Activated gamma-delta T cell treated with anti-CD3 and anti-CD28 coated beads, Interleukin-2, amount 50 U/mL, for 16 hours (primary cell): ENCODE measurements around the gene ZNF564.
"Not testable (repeated sequence)": the region's sequence is repeated elsewhere in the genome, so short reads cannot be mapped to it uniquely, and the experiment has no call there.

Source experiments
- DNase-seq: peaks from one replicate; pipeline ENCODE4 v3.0.0-alpha.2; 2020; ENCODE audit warnings: low read depth

ZNF564 gene

DNA sequence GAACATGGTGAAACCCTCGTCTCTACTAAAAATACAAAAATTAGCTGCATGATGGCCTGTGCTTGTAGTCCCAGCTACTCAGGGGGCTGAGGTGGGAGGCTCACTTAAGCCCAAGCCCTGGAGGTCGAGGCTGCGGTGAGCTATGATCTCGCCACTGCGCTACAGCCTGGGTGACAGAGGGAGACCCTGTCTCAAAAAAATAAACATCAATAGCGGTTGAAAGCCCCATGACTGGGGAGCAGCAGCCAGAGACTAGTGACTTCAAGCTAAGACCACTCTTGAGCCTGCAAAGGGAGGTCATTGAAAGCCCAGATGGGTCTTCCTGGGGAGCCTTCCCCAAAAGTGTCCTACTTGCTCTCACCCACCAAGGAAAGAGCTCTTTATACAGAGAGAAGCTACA is 54.8 kb downstream of the ZNF564 start:
- no peak for DNase-seq

DNA sequence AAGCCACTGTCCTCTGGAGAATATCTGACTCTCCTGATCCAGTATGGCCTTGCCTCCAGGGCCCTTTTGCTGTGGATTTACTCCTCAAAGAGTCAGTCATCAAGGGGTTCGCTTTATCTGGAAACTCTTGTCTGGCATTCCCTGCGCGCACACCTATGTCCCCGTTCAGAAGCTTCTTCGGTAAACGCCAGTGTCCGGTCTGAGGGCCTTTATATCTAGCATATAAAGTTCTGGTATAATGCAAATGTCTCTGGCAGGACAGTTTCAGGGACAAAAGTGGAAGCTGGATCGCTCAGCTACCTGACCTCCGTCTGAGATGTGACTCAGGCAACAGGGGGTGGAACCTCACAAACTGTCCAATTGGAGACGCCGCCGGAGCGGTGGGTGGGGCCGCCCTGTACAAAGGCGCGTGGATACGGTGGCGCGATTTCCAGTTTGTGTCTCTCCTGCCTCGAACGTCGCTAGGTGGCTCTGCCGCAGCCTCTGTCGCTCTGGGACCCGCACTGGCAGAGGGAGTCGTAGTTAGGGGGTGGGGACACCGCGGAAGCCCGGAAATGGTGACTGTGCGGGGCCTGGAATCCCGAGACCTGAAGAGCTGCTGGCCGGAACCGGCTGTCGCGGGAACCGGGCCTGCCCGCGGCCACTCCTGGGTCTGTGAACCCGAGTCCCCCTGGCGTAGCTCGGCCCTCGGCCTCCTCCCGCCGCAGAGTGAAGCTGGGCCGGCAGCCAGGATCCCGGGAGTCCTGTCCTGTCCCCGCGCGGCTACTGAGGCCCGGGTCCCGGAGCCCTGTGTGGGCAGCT is 56.1 kb downstream of the ZNF564 start:
- DNase-seq: peak; percentile 89

- no peak for DNase-seq
Observed at GRCh38 chr19:12494260-12494860, 56.9 kb downstream of the ZNF564 start.

GRCh38 chr19:12486265-12486783 is 65.0 kb downstream of the ZNF564 start:
- DNase-seq: not testable (repeated sequence)

DNA sequence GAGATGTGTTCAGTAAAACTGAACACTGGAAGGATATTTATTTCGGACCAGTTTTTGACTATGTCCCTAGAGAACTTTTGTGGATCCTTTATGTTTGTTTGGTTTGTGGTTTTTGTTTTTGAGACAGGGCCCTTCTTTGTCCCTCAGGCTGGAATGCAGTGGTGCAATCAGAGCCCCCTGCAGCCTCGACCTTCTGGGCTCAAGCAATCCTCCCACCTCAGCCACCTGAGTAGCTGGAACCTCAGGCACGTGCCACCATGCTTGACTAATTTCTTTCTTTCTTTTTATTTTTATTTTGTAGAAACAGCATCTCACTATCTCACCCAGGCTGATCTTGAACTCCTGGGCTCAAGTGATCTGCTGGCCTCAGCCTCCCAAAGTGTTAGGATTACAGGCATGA is 65.7 kb downstream of the ZNF564 start:
- no peak for DNase-seq

- DNase-seq: no peak
Observed at GRCh38 chr19:12485052-12485416, 66.2 kb downstream of the ZNF564 start.

GRCh38 chr19:12484371-12485051 is 66.8 kb downstream of the ZNF564 start, which contains the start of gene ZNF709:
ZNF709 (minus strand) TSS chr19:12484816; CDS start chr19:12484657, 159 bp downstream.
- peak; percentile 84 for DNase-seq

GRCh38 chr19:12484011-12484370 is 67.3 kb downstream of the ZNF564 start:
- DNase-seq: no peak

DNA sequence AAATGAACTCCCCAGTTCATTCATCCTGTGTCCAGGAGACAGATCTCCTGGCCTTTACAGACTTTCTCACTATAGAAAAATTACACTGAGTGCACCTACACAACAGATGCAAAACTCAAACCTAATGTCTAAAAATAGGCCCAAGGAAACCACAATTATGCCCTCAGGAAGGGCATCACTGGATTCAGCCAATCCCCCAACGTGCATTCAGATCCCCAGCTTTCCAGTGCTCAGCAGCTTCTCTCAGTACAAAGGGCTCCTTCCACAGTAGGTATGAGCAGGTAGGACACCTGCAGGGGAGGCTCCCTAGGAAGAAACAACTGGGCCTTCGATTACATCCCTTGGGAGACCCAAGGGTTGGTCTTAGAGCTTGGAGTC is 68.8 kb downstream of the ZNF564 start:
- DNase-seq: no peak

DNA sequence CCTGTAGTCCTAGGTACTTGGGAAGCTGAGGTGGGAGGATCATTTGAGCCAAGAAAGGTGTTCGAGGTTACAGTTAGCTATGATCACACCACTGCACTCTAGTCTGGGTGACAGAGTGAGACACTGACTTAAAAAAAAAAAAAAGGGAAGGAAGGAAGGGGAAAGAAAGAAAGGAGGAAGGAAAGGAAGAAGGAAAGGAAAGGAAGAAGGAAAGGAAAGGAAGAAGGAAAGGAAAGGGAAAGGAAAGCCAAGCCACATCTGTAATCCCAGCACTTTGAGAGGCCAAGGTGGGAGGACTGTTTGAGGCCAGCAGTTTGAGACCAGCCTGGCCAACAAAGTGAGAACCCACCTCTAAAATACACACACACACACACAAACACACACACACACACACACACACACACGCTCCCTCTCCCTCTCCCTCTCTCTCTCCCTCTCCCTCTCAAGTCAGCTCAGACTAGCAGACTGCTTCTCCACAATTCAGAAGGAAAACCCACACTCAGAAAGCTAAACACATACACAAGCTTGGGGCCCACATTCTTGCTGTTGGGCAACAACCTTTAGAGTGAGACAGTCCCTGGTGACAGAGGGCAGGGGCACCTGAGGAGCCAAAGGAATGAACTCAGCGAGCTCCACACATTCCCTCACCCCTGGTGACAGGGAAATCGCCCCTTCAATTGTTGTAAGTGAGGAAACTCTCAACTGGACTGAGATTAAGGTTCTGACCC is 69.3 kb downstream of the ZNF564 start:
- no peak for DNase-seq

DNA sequence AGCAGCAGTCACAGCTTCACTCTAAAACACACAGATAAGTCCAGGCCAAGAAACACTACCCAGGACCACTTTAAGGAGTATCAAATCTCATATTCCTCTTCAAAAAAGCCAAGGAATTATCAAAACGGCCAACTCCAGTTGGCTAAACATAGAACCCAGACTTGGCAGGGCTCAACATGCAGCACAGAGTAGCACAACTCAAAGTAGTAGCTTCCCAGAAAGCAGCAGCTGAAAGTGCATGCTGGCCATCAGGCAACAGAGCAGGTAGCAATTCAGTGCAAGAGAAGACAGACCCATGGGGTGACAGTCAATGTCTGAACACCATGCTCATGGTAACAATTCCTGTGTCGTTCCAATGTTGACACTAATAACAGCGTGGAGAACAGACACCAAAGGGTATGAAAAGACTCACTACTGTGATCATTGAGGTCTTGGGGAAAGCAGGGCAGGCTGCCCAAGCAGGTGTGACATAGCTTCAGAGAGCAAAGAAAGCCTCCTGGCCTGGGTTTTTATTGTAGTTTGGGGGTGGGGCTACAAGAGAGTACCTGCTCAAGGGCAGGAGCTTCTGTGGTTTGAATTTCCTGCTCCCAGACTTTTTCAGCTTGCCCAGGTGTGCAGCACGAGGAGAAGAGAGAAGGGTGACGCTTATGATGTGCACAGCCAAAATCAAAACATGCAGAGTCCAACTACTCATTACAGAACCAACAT is 72.9 kb downstream of the ZNF564 start:
- no peak for DNase-seq
